Femur (tissue), 1 donor: ENCODE measurements around the gene COL7A1.
A peak's percentile ranks its signal among the peaks of the same experiment; 100 is the strongest.

Experiments
- DNase-seq: peaks from one replicate; pipeline ENCODE4 v3.0.0-alpha.2; 2017

Gene COL7A1

GRCh38 chr3:48587686-48588085, 7.4 kb downstream of the COL7A1 start:
- no peak for DNase-seq

DNA sequence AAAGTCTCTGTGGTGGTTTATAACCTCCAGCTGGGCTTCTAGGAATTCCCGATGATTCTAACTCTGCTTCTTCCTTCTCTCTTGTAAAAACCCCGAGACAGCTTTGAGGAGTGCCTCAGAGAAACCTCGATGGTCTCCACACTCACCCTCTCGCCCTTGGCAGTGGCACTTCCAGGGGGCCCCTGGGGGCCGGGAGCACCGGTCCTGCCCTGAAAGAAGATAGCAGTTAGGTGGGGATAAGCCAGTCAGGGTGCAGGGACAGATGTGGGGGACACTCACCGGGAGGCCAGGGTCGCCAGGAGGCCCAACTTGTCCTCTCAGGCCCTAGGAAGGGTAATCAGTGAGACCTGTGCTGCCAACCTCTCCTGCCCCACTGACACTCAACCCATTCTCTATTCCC, 9.7 kb downstream of the COL7A1 start:
- DNase-seq = no peak

- DNase-seq = no peak
Measured at GRCh38 chr3:48584836-48585235, 10.3 kb downstream of the COL7A1 start.

GRCh38 chr3:48581621-48582481, 13.3 kb downstream of the COL7A1 start:
- no peak for DNase-seq

- no peak for DNase-seq
Measured at GRCh38 chr3:48576647-48577046, 18.5 kb downstream of the COL7A1 start.

DNA sequence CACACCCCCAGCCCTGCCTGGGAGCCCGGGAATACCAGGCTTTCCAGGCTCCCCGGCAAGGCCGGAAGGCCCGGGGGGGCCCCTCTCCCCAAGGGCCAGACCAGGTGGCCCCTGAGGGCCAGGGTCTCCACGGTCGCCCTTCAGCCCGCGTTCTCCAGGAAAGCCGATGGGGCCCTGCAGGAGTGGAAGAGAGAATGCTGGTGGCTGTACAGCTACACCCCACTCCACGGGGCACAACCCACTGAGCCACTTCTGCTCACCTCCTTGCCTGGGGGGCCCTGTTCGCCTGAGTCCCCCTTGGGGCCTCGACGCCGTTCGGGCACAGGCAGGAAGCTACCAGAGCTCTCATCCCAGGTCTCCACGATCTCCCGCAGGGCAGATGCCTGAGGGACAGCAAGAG, 19.8 kb downstream of the COL7A1 start:
- no peak for DNase-seq

DNA sequence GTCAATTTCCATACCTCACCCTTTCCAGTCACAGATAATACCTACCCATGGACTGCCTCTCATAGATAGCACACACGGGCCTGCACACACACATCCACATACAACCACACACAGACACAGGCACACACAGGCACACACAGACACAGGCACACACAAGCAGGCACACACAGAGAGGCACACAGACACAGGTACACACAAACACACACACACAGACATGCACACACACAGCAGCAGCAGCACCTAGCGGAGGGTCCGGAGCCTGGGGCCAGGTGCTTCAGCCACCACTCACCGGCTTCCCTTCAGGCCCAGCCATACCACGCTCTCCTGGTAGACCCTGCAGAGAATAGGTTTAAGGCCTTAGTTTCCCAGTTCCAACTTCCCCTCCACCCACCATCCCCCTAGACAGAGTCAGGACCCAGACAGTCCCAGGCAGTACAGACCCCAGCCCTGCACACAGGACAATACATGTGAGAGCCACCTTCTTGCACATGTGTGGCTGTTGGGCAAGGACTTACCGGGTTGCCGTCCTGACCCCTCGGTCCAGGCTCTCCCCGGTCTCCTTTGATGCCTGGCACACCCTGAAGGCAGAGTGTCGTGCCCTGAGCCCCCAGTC, 21.1 kb downstream of the COL7A1 start:
- DNase-seq = no peak

GRCh38 chr3:48572517-48572916, 22.6 kb downstream of the COL7A1 start:
- DNase-seq = no peak

DNA sequence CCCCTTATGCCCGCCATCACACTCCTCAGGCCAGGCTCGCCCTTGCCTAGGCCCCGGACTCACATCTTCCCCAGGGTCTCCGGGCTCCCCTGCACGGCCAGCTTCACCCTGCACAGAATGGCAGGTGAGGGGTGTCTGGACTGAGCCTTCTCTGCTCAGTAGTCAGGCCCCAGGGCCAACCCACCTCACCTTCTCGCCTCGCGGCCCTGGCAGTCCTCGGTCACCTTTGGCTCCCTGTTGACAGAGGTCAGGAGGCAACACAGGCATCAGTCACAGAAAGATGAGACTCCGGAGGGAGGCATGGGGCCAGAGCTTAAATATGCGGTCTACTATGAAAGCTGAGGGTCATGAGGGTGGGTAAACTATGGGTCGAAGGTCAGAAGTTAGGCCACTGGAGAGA, 23.2 kb downstream of the COL7A1 start:
- DNase-seq = no peak

DNA sequence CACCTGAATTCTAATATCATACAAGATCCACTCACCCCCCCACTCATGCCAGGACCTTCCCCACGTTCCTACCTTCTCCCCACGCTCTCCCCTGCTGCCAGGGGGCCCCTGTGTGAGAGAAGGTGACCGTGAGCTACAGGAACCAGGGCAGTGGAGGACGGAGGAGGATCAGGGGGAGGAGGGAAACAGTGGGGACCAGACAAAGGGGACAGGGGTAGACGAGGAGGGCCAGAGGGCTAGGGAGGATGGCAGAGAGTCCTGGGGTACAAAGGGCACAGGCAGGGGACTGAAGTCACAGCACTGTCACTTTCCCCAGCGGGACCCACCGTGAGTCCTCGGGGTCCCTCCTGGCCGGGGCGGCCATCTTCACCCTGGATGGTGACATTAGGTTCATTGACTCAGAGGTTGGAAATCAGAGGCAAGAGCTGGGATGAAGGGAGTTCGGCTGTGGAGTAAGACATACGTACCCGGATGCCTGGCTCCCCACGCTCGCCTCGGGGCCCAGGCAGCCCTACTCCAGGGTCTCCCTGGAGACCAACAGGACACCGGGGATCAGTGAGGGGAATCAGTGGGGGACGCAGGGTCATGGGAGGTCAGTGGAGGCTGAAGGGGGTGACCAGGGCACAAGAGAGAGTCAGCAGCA, 25.2 kb downstream of the COL7A1 start:
- DNase-seq = no peak

DNA sequence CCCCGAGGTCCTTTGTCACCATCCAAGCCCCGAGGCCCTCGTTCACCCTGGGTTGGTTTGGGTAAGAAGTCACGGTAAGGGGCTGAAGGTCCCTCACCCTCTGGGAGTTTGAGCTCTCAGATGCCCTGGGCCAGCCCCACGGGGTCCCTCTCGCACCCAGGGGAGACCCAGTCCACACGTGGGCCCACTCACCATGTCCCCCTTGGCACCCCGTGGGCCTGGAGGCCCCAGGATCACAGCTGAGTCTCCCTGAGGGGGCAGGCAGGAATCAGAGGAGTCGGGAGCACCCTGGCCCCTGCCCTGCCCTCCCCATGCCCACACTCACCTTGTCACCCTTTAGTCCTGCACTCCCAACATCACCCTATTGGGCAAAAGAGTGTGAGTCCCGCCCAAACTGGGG, 25.7 kb downstream of the COL7A1 start:
- no peak for DNase-seq

DNA sequence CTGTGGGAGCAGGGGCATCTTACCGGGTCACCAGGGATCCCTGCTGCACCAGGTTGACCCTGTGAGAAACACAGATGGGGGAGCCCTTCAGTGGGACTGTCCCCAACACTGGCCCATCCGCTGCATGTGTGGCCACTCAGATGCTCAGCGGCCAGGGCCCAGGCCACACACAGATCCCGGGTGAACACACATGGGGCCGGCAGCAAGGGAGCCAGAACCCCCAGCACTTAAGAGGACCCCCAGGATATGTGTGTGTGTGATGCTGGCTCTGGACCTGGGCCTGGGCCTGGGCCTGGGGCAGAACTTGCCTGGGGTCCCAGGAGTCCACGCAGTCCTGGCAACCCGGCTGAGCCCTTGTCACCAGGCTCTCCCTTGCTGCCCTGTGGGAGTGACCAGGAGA, 26.7 kb downstream of the COL7A1 start:
- DNase-seq = no peak

GRCh38 chr3:48567500-48567899, 27.6 kb downstream of the COL7A1 start:
- DNase-seq = no peak

- DNase-seq = no peak
Measured at GRCh38 chr3:48567090-48567489, 28.0 kb downstream of the COL7A1 start.

- no peak for DNase-seq
Measured at GRCh38 chr3:48566401-48566760, 28.7 kb downstream of the COL7A1 start.

- no peak for DNase-seq
Measured at GRCh38 chr3:48565591-48566400, 29.3 kb downstream of the COL7A1 start.

- DNase-seq = no peak
Measured at GRCh38 chr3:48565186-48565585, 29.9 kb downstream of the COL7A1 start.

DNA sequence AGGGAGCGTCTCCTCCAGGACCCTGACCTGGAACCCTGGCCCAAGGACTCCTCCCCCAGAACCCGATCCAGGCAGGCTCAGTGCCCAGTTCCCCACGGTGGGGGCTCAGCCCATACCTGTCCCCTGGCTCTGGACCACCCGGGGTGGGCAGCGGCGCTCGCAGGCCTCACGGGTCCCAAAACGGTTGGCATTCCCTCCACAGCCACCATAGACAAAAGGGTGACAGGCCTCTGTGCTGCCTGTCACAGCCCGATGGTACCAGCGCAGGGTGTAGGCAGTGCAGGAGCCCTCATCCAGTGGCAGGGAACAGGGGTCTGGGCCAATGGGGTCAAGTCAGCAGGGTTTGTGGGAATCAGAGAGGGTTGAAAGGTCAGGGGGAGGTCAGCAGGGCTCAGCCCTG, 30.5 kb downstream of the COL7A1 start:
- DNase-seq = no peak

- DNase-seq = peak; percentile 74
Measured at GRCh38 chr3:48564022-48564421, 31.1 kb downstream of the COL7A1 start.

- no peak for DNase-seq
Measured at GRCh38 chr3:48563382-48563918, 31.7 kb downstream of the COL7A1 start, which contains the start of gene UCN2. Gene UCN2, minus strand, starts transcription at chr3:48563781. Its CDS starts 657 bp downstream, at chr3:48563124.

DNA sequence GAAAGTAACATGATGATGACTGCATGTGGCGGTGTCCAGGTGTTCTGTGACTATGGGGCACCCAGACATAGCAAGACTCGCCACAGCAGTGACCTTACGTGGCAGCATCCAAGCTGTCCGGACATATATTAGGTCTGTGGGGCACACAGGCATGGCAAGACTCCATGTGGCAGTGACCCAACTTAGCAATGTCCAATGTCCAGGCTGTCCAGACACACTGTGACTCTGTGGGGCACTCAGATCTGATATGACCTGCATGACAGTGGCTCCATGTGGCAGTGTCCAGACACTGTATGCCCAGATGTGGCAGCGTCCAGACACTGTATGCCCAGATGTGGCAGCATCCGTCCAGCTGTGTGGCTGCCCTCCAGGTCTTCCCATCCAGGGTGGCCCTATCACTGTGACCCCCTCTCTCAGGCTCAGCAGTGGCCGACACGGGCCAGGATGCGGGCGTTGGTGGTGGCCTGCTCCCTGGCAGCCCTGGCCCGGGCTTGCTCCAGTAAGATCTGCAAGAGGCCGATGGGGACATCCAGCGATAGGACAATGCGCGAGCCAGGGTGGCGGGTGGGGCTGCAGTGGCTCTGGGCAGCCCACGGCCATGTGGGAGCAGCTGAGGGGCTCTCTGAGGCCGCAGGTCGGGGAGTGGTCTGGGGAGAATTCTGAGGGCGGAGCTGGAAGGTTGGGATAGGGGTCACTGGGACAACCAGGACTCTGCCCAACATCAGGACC, 32.6 kb downstream of the COL7A1 start:
- no peak for DNase-seq
